GM19455 (cell line): Measurements from ENCODE around the gene CETP.
"Not testable (repeated sequence)": the region's sequence is repeated elsewhere in the genome, so short reads cannot be mapped to it uniquely, and the experiment has no call there.

Source experiments
- ATAC-seq: cut with Tn5 transposase; IDR thresholded peaks from one replicate; pipeline ENCODE4 v1.9.1; 2021; ENCODE audit not compliant: unreplicated experiment

The CETP gene

DNA sequence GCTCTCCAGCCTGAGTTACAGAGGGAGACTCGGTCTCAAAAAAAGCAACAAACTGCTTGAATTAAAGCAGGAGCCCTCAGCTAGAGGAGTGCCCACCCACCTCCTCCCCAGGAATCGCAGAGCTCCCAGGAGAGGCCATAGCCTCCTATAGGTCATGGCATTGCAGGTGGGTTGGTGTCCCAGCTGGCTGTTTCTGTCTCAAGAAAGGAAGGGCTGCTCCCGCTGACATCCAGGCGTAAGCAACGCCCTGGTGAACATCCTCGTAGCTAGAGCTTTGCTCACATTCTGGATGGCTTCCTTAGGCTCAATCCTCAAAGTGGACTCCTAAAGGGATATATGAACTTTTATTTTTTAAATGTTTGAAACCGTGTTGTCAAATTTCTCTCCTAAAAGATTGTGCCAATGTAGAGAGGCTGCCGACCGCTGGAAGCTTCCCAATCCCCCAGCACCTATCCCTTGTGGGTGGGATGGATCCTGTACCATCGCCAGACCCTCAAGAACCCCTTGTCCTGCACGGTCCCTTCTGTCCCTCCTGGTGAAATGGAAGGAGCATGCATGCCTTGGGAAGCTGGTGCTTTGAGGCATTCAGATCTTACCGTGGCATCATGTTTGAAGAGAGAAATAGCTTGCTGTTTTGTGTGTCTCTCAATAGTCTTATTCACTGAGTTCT is 33.5 kb downstream of the CETP start:
- no peak for ATAC-seq

DNA sequence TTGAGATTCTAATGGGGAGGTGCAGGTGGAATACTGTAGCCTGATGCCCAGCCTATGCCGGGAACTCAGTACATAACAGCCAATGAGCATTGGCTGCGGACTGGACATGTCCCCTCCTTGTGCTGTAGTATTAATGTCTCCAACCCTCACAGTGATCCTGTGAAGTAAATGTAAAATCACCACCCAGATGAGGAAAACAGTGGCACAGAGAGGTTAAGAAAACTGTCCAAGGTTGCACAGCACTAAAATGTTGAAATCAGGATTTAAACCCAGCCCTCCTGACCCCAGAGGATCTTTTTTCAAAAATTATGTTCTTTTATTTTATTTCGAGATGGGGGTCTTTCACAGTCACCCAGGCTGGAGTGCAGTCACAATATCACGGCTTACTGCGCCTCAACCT is 35.5 kb downstream of the CETP start:
- ATAC-seq: no peak

DNA sequence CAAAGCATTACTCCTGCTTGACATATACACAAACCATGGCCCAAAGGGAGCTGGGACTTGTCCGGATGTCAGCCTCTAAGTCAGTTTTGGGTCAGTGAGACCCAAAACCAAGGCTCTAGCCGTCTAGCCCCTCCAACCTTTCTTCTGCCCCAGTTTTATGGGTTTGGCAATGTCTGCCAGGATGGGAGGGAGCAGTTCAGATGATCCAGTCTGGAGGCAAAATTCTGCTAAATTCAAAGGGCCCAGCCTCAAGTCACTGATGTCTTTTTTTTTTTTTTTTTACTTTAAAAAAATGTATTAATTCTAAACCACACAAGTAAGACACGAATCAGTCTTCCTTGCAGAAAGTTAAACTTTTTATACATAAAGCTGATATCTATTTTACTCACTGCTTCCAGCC is 36.2 kb downstream of the CETP start:
- ATAC-seq: no peak

DNA sequence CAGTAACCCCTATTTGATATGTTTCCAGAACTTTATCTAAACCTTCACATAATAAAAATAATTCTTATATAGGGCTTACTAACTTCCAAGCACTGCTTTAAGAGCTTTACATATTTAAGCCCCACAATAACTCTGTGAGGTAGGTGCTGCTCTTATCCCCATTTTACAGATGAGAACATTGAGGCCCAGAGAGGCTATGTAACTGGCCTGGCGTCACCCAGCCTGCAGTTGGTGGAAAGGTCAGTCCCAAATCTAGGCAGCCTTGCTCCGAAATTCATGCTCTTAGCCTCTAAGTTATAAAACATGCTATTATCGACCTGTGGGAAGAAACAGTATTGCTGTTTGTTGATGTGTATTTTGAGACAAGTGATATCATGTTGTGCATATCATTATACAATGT is 36.6 kb downstream of the CETP start:
- no peak for ATAC-seq

DNA sequence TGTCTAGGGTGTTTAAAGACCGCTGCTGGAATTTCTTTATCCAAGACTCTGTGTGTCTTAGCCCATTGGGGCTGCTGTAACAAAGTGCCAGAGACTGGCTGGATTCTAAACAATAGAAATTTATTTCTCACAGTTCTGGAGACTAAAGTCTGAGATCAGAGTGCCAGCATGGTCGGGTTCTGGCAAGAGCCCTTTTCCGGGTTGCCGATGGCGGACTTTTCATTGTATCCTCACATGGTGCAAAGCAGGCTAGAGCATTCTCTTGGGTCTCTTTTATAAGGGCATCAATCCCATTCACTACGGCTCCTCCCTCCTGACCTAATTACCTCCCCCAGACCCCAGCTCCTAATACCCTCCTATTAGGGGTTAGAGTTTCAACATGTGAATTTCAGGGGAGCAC is 37.1 kb downstream of the CETP start:
- no peak for ATAC-seq

DNA sequence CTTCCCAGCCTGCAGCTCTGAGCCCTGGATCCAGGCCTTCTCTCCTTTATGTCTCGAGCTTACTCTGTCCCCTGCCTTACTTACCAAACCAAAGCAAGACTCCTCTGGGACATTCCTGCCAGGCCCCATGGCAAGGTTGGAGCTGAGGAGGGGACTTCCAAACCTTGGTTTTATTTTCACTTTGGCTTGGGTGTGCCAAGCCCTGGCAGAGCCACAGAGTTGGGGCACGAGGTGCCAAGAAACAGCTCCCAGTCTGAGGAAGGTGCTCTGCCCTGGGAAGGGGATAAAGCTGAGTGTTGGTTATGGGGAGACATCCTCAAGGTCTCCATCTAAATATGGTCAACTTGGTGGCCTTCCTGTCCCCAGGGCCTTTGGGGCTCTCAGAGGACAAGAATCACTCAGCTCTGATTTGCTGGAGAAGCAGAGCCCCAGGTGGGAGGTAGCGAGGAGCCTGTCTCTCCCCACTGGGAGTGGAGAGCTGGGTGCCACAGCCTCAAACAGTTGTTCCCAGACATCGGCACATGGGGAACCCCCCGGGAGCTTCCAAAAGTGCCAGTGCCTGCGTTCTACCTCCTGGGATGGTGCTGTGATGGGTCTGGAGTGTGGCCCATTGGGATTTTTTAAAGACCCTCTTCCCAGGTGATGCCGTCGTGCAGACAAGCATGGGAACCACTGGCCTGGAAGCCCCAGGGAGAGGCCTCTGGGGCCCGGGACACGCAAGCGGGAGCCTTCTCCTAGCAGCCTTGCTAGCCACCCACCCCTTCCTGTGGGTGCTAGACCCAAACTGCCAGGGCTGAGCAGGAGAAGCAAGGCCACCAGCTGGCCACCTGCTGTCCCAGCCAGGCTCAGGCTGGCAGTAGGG is 37.9 kb downstream of the CETP start:
- ATAC-seq: no peak

DNA sequence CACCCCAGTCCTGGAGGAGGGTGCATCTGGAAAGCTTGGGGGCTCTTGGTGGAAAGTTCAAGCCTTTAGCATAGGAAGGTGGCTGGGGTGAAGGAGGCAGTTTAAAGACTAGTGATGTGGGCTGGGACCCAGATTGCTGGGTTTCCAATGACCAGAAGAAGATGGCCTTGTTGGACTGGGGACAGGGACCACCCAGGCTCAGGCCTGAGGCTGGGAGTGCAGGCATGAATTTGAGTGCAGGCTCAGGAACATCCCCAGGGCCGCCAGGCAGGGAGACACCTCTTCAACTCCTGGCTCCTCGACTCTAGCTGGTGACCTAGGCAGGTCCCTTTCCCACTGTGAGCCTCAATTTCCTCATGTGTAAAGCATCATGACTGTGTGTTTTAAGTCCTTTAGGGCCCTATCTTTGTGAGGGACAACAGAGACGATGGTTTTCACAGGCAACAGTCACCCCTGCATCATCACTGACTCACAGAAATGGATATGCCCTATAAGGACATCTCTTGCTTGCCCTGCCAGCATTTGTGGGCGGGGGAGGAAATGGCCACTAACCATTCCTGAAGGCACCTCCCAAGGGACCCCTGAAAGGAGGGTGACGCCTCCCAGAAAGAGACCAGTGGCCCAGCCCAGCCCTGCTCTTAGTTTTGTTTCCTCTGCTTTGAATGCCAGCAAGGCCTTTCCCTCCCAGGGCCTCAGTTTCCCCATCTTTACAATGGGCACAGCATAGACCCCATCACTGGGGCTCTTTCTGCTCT is 38.7 kb downstream of the CETP start:
- ATAC-seq: no peak

DNA sequence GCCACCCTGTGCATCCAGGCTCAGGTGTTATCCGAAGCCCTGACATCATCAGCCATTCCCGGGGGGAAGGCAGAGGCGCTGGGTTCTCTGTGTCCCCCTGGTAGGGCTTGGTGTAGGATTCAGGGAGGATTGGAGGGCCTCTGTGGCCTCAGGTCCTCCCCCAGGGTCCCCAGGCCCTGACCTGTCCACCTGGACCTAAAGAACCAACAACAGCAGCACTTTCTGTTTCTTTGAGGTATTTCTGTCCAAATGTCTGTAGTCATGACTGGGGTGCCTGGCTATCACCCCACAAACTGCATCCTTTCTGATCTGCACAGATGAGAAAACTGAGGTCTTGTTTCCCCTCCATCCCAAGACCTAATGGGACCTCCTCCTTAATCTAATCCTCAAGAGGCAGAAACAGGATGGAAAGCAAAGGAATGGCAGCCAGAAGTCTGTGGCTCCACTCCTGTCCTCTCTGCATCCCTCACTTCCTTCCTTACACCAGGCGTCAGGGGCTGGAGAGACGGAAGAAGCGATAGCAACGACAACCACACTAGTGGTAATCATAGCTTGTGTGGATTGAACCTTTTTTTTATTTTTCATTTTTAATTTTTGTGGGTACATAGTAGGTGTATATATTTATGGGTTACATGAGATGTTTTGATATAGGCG is 39.4 kb downstream of the CETP start:
- ATAC-seq: no peak

DNA sequence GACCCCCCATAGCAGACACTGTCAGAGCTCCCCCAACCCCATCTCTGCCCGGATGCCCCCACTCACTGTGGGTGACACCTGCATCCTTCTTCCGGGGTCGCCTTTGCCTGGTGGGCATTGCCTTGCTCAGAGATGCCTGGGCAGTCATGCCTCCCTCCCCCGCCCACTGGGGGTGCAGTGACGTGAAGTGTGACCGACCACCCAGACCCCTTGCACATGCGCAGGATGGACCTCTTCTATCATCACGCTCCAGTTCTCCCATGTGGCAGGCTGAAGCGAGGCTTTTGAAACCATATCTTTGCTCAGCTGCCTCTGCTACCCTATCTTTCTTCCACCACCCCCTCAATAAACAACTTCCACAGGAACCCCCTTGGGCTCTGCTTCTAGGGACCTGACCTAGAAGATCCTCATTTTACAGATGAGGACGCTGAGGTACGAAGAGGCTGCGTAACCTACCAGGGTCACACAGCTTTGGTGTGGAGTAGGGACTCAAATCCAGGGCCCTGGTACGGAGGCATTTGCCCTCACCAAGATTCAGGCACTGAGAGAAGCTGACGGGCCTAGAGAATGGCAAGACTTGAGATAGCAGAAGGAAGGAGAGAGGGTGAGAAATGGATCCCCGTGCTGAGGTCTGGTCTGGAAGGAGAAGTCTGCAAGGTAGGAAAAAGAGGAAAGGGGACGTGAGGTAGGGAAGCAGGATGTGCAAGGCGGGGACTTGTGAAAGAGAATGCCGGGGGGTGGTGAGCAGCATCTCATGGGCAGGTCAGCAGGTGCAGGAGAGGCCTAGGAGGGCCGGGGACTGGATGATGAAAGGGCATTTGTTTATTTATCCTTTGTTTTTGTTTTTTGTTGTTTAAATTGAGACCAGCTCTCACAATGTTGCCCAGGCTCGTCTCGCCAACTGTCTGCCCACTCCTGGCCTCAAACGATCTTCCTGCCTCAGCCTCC is 42.0 kb downstream of the CETP start:
- ATAC-seq: no peak

DNA sequence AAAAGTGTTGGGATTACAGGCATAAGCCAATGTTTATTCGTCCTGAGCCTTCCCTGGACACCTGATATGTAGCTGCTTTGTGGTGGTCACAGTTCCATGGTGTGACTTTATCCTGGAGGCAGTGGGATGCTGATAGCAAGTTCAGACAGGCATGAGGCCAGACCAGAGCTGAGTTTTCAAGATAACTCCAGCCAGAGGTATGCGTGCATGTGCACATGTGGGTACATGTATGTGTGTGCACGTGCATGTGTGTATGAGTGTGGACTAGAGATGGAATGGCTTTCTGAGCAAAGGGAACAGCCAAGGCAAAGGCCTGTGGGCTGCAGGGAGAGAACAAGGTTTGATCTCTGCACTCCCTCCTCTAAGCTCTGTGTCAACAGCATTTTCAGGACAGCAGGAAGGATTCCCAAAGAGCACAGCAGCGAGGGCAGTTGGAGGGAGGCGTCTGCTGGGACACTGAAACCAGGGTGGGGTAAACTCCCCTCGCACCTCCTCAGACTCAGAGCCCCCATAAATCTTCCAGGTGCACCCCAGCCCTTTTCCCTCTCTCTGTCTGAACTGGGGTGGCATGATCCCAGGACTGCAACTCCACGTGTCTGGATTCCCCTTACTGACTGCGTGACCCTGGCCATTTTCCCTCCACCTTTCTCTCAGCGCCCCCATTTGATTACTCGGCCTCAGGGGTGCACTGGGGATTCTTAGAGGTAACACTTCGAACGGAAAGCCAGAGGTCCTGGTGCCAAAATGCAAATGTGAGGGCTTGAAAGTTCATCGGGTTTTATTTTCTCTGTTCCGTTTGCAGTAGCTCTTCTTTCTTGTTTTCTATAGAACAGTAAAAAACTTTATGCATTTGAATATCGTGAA is 42.9 kb downstream of the CETP start:
- no peak for ATAC-seq

DNA sequence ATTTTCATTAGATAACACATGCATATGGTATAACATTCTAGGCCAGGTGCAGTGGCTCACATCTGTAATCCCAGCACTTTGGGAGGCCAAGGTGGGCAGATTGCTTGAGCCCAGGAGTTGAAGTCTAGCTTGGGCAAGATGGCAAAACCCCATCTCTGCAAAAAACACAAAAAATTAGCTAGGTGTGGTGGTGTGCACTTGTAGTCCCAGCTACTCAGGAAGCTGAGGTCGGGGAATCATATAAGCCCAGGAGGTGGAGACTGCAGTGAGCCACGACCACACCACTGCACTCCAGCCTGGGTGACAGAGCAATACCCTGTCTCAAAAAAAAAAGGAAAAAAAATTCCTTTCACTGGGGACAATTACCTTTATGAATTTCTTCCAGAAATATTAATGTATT is 43.8 kb downstream of the CETP start:
- not testable (repeated sequence) for ATAC-seq

DNA sequence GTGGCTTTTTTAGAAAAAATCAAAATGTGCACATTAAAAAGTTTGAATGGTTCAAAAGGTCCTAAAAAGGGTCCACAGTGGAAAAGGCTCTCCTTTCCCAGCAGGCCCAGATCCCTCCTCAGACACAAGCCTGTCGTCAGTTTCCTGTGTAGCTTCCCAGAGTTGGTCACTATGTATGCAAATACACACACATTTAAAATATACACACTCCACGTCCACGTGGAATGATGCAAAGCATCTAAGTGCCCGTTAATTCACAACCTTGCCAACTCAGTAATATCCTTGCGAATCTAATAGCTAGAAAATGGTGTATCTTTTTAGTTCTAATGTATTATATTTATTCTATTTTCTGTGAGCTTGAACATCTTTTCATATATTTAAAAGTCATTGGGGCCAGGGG is 45.3 kb downstream of the CETP start:
- ATAC-seq: no peak

DNA sequence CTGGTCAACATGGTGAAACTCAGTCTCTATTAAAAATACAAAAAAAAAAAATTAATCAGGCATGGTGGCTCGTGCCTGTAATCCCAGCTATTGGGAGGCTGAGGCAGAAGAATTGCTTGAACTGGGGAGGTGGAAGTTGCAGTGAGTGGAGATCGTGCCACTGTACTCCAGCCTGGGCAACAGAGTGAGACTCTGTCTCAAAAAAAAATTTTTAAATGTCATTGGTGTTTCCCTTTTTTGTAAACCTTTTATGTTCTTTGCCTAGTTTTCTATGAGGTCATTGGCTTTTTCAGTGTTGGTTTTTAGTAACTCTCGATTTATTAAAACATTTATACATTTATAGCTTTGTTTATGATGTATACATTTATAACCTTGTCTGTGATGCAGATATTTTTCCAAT is 45.8 kb downstream of the CETP start:
- no peak for ATAC-seq

DNA sequence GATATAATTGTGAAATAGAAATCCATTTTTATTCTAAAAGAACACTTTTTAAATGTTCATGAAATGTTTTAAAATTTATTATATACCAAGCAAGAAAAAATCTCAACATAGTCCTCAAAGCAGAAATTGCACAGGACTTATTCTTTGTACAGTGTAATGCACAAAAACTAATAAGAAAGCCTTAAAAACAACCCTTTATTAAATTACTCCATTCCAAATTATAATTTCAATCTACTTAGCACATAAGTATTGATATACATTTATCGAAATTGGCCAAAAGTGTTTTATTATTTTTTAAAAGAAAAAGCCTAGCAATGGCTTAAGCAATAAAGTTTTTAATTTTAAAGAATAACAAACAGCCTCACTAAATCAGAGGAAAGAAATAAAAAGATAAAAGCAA is 46.7 kb downstream of the CETP start:
- no peak for ATAC-seq

DNA sequence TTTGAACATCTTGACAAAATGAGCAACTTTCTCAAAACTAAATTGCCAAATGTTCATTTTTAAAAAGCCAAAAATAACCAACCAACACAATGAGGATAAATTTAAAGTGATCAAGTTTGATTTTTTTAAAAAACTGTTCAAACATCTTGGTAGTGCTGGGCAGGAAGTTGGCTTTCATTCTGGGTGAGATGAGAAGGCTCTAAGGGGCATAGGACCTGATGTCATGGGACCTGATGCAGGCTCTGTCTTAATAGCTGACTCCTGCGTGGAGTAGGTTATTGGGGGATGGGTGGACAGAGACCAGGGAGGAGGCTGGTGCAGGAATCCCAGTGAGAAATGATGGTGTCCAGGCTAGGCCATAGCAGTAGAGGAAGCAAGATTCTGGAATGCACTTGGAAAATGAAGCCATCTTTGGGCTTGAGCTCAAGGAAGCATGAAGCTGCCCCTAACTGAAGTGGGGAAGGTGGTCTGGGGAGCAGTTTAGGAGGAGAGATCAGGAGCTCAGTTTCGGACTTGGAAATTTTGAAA is 48.0 kb downstream of the CETP start:
- no peak for ATAC-seq

DNA sequence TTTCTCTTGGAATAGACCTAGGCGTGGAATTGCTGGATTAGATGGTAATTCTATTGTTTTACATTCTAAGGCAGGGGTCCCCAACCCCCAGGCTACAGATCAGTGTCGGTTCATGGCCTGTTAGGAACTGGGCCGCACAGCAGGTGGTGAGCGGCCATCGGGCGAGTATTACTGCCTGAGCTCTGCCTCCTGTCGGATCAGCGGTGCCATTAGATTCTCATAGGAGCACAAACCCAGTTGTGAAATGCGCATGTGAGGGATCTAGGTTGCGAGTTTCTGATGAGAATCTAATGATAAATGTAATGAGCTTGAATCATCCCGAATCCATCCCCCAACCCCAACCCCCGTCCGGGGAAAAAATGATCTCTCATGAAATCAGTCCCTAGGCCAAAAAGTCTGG is 50.6 kb downstream of the CETP start:
- ATAC-seq: no peak

DNA sequence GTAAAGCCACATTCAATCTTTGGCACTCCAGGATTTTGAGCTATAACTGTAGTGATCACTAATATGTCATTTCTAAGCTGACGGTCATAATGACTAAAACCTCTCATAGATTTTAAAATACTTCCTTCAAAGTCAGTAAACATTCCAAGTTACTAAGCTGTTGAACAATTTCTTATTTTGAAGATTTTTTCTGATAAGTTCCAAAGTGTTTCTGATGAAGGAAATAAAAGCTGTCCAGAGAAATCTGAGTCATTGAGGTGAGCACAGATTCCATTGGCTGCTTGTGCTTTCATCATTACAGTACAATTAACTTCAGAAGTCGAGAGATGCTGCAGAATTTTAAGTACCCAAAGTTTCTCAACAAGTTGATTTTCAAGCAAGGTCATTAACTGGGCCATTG is 51.5 kb downstream of the CETP start:
- no peak for ATAC-seq

DNA sequence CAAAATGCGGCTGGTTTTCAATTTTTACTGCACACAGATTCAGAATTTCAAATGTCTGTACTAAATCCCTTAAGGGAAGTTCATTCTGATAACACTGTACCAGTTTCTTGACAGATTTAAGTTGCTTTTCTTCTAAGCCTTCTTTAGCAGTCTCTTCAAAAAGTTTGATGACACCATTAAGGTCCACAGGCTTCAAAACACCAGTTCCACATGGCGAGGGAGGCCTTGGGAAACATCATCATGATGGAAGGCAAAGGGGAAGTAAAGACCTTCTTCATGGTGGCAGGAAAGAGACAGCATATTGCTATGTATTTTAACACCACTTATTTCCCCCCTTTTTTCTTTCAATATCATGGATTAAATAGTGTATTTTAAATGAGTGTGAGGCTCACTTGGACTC is 52.2 kb downstream of the CETP start:
- ATAC-seq: no peak

DNA sequence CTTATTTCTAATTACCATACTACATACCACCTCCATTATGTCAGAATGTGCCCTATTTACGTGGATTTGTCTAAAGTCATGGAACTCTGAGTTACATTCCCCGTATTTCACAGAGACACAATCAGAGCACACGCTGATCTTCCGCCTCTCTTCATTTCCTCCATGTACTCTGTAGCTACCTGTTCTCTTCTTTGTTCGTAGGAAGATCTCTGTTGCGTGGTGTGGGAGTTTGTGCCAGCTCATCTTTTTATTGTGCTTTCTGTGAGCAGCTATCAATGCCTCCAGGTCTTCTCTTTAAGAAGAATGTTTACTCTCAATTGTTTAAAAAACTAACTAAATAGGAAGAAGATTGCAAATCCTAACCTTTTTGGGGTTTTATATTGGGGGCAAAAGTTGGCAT is 54.6 kb downstream of the CETP start:
- ATAC-seq: no peak
